Activated CD4-positive, alpha-beta T cell treated with anti-CD3 and anti-CD28 coated beads for 4 hours (primary cell): ENCODE results near the gene RNF214.
"Not testable (repeated sequence)": the region's sequence is repeated elsewhere in the genome, so short reads cannot be mapped to it uniquely, and the experiment has no call there.

ENCODE experiments used
- DNase-seq, 2 donors: peaks; one replicate each; pipeline ENCODE4 v3.0.0-alpha.2; 2020

Gene RNF214

DNA sequence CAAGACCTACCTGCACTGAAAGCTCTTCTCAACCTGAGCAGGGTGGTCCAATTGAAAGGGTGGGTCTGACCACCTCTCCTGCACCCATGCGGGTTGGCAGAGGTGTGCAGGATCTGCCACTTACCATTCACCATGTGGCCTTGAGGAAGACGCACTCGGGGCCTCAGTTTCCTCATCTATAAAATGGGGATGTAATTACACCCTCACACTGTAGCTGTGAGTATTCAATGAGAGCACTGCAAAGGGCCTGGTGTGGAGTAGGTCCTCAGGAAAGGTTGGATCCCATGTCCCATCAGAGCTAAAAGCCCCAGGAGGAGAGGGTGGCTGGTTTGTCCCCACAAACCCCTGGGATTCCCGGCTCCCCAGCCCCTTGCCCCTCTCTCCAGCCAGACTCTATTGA lies 33.9 kb upstream of the RNF214 start:
- DNase-seq: no peak

DNA sequence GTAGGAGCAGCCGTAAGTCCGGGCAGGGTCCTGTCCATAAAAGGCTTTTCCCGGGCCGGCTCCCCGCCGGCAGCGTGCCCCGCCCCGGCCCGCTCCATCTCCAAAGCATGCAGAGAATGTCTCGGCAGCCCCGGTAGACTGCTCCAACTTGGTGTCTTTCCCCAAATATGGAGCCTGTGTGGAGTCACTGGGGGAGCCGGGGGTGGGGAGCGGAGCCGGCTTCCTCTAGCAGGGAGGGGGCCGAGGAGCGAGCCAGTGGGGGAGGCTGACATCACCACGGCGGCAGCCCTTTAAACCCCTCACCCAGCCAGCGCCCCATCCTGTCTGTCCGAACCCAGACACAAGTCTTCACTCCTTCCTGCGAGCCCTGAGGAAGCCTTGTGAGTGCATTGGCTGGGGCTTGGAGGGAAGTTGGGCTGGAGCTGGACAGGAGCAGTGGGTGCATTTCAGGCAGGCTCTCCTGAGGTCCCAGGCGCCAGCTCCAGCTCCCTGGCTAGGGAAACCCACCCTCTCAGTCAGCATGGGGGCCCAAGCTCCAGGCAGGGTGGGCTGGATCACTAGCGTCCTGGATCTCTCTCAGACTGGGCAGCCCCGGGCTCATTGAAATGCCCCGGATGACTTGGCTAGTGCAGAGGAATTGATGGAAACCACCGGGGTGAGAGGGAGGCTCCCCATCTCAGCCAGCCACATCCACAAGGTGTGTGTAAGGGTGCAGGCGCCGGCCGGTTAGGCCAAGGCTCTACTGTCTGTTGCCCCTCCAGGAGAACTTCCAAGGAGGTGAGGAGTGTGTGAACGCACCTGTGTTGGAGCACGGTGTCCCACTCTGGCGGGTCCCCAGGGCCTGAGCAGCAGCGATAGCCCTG lies 33.2 kb upstream of the RNF214 start, which contains the start of gene TAGLN:
TAGLN (plus strand) TSS at position 318 of the 863 bp plus-strand sequence. CDS start 3,644 bp downstream, outside the sequence.
- no peak for DNase-seq

DNA sequence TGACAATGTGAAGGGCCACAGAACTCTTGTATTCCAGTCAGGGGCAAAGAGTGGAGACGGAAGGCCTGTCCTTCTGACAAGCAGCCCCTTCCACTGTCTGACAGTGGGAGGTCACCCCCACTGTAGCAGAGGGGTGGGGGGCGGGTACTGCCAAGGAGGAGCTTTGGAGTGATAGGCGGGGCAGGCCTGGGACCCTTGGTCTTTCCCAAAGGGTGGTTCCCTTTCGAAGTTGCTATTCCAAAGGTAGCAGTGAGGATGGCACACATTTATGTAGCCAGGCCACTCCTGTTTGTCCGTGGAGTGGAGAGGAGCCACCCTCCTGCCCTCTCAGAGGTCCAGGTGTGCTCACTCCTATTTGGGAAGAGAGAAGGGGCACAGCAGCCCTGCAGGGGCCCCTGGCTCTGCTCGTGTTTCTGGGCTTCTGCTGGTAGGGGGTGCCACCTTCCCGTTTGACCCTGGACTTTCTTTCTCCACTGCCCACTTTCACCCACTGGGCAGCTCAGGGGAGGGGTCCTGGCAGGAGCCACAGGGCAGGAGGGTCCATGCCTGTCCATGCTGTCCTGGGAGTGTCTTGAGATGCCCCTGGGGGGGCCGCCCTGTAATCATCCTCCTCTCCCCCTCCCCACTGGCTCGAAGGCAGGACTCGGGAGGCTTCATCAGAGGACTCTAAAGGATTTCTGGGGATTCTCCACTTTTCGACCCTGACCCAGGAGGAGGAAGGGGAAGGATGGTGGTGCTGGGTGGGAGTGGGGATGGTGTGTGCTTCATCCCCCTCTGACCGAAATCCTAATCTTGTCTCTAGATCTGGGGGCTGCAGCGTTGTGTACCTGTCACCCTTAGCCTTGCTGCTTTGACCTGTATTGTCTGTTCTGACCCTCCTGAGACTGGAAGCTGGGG lies 32.3 kb upstream of the RNF214 start:
- no peak for DNase-seq

DNA sequence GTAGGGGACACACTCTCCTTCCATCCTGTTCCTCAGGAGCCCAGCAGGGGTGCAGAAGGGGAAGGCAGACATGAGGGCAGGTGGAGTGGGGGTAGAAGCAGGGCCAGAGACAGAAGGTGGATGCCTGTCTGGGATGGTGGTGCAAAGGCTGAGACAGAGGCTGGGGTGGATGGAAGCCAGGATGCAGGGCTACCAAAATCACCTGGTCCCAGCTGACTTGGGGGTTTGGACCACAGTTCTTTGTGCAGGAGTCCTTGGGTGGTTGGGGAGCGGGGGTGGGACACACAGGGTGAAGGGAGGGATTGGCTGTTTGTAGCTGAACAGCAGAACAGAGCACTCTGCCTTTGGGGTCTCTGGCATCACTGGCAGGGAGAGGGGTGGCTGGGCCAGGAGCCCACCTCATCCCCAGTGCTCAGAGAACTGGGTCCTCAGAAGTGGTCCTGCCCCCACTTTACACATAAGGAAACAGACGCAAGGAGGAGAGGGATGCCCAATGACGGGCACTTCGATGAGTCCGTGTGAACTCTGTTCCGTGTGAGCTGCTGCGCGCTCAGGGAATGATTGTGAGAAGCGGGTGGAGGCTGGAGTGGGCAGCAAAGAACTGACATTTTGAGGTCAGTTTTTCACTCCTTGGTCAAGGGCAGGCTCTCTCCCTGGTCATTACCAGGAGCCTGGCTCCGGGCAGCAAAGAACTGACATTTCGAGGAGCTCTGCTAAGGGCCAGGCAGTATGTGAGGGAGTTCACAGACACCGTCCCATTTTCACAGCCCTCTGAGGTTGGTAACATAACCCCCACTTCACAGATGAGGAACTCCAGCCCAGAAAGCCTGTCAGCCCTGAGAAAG lies 31.4 kb upstream of the RNF214 start:
- no peak for DNase-seq

DNA sequence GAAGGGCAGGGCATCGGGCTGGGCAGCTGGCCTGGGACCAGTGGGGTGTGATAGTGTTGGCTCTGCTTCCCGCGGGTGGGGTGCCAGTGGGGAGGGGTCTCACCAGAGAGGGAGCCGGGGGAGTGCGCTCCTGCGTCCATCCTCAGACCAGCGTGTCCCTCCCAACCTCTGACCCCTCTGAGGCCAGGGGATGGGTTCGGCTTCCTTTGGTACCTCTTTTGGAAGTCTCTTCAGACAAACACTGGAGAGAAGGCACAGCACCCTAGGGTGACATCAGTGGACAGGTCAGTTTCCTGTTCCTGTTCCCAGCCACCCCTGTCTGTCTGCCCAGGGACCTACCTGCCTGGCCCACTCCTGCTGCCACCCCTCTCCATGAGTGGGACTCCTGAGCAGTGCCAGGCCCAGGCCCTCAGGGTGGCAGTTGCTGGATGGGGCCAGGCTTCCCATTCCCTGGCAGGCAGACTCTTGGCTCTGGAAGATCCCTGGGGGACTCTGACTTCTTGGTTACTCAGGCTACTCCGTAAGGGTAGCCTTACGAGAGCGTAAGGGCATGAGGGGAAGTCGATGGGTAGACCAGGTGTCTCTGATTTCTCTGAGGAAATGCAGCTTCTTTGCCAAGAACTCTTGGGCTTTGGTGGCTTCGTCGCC lies 30.7 kb upstream of the RNF214 start:
- no peak for DNase-seq

DNA sequence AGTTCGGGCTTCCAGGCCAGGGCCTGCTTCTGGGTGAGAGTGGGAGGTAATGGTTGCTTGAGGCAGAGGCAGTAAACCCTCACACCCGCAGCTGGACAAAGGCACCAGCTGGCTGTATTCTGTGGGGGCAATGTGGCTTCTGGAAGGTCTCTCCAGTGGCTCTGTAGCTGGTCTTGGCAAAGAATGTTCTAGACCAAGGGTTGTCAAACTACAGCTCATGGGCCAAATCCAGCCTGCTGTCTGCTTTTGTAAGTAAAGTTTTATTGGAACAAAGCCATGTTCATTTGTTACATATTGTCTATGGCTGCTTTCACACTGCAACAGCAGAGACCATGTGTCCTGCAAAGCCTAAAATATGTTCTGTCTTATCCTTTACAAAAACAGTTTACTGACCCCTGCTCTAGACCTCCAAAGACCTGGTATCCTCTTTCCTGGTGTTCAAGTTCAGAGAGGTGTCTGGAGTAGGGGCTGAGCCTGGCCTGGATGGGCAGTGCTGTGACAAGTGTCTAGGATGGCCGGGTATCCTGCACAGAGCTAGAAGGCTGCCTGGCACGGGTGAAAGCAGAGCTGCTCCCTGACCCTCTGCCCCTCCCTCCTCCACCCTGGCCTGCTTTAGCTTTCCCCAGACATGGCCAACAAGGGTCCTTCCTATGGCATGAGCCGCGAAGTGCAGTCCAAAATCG lies 29.9 kb upstream of the RNF214 start:
- DNase-seq: no peak

DNA sequence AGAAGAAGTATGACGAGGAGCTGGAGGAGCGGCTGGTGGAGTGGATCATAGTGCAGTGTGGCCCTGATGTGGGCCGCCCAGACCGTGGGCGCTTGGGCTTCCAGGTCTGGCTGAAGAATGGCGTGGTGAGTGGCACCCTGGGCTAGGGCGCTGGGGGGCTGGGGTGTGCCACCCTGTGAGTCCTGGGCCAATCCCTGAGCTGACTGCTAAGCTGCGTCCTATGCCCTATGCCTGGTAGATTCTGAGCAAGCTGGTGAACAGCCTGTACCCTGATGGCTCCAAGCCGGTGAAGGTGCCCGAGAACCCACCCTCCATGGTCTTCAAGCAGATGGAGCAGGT lies 29.4 kb upstream of the RNF214 start:
- no peak for DNase-seq

DNA sequence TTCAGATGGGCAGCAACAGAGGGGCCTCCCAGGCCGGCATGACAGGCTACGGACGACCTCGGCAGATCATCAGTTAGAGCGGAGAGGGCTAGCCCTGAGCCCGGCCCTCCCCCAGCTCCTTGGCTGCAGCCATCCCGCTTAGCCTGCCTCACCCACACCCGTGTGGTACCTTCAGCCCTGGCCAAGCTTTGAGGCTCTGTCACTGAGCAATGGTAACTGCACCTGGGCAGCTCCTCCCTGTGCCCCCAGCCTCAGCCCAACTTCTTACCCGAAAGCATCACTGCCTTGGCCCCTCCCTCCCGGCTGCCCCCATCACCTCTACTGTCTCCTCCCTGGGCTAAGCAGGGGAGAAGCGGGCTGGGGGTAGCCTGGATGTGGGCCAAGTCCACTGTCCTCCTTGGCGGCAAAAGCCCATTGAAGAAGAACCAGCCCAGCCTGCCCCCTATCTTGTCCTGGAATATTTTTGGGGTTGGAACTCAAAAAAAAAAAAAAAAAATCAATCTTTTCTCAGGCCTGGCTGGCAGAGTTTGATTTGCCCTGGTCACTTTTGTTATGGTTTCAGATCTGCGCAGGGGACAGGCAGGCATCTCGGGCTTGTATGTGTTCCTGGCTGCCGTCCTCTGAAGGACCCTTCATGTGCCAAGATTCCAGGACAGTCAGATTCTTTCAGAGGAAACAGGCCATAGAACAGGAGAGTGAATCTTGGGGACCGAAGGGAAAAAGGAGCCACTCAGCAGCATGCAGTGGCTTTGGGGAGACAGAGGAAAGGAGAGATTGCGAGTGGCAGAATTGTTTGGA lies 28.0 kb upstream of the RNF214 start:
- DNase-seq: no peak

DNA sequence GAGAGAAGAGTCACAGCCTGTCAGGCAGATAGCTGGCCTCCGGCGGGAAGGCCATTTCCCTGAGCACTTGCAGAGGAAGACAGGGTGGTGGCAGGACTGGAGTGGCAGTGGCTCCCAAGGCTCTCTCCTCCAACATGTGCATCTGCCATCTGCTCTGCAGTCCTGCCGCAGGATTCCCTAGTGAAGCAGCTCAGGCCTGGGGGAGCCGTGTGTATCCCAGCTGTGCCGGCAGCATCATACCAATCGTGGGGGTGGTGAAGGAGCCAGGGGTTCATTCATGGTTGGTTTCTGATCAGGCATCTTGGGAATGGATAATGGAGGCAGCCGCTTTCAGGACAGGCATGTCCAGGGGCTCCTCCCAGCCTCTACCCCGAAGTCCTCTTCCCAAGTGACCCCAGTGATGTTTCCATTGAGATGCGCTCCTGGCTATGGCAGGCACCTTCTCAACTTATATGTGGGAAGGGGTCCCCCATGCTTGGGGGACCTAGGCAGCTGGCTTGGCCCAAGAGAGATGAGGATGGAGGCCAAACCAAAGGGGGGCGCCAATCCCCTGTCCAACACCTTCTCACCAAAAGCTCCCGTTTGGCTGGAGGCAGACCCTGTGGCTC lies 27.2 kb upstream of the RNF214 start:
- DNase-seq: no peak

DNA sequence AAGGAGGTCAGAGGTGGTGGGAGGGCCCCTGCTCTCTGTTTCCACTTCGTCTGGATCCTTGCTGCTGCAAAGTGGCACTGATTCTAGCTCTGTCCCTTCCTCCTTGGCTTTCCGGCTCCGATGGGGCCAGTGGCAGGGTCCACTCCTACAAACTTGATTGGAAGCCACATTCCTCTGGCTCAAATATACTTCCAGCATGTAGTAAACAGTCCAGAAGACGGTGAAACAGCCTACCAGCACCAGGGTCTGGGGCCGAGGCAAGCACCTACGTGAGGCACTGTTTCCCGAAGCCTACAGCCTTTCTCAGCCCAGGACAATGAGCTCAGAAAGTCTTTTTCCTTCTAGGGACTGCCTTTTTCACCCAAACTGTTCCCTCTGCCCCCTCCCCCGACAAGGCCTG lies 26.4 kb upstream of the RNF214 start:
- DNase-seq: not testable (repeated sequence)

DNA sequence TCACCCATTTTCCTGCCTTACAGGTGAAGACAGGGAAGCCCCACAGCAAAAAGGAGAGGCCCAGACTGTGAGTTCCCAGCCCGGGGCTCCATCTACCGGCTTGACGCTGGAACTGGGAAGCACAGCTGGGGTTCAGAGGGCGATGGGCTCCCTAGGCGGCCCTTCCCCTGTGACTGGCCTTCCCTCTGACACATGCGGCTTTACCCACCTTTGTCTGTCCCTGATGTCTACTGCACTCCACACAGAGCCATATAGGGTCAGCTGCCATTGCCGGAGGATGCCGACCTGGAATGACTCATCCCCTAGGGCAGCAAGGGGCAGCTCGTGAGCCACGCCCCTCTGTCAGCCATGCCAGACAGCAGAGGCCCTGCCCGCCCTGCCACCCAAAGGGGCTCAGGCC lies 25.6 kb upstream of the RNF214 start:
- not testable (repeated sequence) for DNase-seq

DNA sequence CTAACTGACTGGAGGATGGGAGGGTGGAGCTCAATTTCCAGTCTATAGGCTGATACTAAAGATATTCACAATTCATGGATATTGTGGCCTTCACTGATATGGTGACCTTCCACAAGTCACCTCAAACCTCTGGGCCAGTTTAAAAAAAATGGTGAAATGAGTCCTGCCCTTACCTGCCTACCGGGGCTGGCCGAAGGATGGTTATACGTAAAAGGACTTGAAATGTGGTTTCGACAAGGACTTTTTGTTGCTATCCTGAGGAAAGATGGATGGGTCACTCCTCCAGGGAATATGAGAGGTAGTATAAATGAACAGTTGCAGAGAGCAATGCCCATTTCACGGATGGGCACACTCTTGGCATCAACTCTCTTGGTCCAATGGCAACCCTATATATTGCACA lies 25.0 kb upstream of the RNF214 start:
- DNase-seq: not testable (repeated sequence)

DNA sequence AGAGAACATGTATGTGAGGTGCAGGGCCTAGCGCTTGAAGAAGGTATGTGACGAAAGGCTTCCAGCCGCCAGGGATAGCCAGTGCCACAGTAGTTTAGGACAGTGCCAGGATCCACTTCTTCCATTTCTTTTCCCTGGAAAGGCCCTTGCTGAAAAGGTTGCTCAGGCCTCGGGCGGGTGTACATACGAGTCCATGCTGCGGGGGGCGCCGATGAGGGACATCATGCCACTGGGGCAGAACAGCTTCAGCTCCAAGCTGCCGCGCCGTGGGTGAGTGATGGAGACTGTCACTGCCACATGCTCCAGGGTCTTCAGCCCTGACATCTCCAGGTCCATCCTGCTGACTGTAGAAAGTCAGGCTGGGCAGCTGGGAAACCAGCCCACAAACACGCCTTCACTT lies 23.8 kb upstream of the RNF214 start:
- not testable (repeated sequence) for DNase-seq

DNA sequence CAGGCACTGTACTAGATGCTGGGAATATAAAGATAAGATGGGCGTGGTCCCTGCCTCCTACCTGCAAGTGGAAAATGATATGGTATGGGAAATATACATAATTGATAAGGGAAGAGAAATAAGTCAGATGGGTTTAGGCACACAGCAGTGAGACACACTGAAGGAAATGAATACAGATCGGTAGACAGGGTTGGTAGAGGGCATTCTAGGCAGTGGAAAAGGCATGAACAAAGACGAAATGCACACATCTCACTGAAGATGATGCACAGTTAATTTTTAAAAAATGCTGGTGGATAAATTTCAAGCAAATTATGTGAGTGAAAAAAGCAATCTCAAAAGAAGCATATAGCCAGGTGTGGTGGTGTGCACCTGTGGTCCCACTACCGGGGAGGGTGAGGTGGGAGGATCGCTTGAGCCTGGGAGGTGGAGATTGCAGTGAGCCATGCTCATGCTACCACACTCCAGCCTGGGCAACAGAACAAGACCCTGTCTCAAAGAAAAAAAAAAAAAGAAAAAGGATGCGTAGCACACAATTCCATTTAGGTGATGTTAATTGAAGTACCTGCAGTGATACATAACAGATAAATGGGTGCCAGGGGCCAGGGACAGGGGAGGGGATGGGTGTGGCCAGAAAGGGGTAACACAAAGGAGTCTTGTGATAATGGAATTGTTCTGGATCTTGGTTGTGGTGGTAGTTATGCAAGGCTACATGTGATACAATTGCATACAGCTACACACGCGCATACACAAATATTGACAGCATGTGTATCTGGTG lies 22.9 kb upstream of the RNF214 start:
- DNase-seq: not testable (repeated sequence)

DNA sequence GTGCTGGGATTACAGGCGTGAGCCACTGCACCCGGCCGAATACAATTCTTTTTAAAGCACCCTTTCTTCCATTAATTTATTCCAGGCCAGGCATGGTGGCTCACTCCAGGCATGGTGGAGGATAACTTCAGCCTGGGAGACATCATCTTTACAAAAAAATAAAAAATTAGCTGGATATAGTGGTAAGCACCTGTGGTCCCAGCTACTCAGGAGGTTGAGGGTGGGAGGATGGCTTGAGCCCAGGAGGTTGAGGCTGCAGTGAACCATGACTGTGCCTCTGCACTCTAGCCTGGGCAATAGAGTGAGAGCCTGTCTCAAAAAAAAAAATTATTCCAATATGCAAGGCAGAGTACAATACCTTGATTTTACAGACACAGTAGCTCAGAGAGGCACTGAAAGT lies 21.9 kb upstream of the RNF214 start:
- DNase-seq: no peak

DNA sequence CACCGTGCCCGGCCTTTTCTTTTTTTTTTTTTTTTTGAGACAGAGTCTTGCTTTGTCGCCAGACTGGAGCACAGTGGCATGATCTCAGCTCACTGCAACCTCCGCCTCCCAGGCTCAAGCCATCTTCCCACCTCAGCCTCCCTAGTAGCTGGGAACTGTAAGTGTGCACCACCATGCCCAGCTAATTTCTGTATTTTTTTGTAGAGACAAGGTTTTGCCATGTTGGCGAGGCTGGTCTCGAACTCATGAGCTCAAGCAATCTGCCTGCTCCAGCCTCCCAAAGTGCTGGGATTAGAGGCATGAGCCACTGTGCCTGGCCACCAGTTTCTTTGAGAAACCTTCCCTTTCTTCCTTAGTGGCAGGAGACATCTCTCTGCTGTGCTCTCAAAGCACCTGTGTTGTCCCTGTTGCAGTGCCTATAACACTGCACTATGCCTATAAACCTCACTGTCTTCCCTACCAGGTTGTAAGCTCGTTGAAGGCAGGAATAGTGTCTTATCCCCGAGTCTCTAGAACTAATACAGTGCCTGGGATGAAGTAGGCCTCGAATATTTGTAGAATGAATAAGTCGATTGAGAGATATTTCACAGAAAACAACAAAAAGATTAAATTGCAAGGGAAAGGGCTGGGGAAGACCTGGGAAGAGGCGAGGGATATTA lies 19.6 kb upstream of the RNF214 start:
- no peak for DNase-seq

DNA sequence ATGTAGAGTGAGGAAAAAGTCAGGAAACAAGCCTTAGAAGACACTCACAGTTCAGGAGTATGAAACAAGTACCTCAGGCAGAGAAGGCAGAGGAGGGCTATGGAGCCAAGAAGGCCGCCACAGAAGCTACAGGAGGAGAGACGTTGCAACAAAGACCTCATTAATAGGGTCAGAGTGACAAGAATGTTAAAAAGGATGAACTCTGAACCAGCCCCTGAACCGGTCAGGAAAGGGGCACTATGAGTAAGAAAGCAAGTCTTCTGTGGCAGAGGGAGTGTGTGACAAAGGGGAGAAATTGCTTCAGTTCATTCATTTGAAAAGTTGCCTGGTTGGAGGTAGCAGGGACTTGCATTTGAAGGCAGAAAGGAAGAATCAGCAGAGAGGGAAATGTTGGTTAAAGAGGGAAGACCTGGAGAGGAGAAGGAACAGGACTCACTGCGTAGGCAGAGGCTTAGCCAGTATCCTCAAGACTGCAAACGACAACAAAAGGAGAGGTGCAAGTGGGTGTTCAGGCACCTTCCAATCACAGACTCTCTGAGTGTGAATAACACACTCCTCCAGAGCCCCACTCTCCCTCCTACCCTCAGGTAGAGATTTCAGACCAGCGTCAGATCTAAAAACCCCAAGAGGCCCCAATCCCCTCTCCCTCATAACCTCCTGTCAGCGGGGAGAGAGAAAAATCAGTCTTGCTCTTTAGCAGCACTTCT lies 17.9 kb upstream of the RNF214 start:
- DNase-seq: no peak
